Osteoblast (primary cell): ENCODE measurements around the gene B4GALNT1. TPM values are rescaled to one million over a fixed set of nuclear protein-coding genes. Genes with fewer than 3 reads are reported as not detected.
"Not testable (repeated sequence)": the region's sequence is repeated elsewhere in the genome, so short reads cannot be mapped to it uniquely, and the experiment has no call there.

Source experiments
- DNase-seq: peaks from one replicate; pipeline ENCODE4 v3.0.0; 2011; ENCODE audit warnings: low spot score, mixed read lengths; ENCODE audit not compliant: insufficient read length; ENCODE audit errors: missing footprints
- H2AFZ ChIP-seq: 2 replicates; pipeline ENCODE4 v1.6.0; 2011; ENCODE audit warnings: mild to moderate bottlenecking, low read length
- H3K27ac ChIP-seq: 2 replicates; pipeline ENCODE4 v1.5.1; 2011; ENCODE audit warnings: mild to moderate bottlenecking, low read depth, low read length, moderate library complexity
- H3K27me3 ChIP-seq: 2 replicates; pipeline ENCODE4 v1.6.0; 2012; ENCODE audit warnings: mild to moderate bottlenecking, control low read depth, inconsistent platforms, low read length, moderate library complexity; ENCODE audit not compliant: insufficient read depth
- H3K36me3 ChIP-seq: 2 replicates; pipeline ENCODE4 v1.5.1; 2011; ENCODE audit warnings: mild to moderate bottlenecking, low read length, control low read depth, moderate library complexity; ENCODE audit not compliant: insufficient read depth
- H3K4me1 ChIP-seq: 2 replicates; pipeline ENCODE4 v1.5.1; 2011; ENCODE audit warnings: mild to moderate bottlenecking, low read length, control low read depth, moderate library complexity; ENCODE audit not compliant: insufficient read depth
- H3K4me2 ChIP-seq: 2 replicates; pipeline ENCODE4 v1.6.0; 2011; ENCODE audit warnings: mild to moderate bottlenecking, low read length; ENCODE audit not compliant: insufficient read depth
- H3K4me3 ChIP-seq: fragments of 200-600 bp; sonication (generic); 3 replicates; pipeline ENCODE4 v1.5.1; 2012; ENCODE audit warnings: mild to moderate bottlenecking, low read length, inconsistent platforms; ENCODE audit not compliant: insufficient read depth
- H3K79me2 ChIP-seq: 2 replicates; pipeline ENCODE4 v1.6.0; 2012; ENCODE audit warnings: mild to moderate bottlenecking, low read length, control low read depth, inconsistent platforms; ENCODE audit not compliant: insufficient read depth
- H3K9me3 ChIP-seq: 2 replicates; pipeline ENCODE4 v1.5.1; 2011; ENCODE audit warnings: low read depth, low read length, control low read depth
- H4K20me1 ChIP-seq: 2 replicates; pipeline ENCODE4 v1.6.0; 2012; ENCODE audit warnings: mild to moderate bottlenecking, low read length, control low read depth; ENCODE audit not compliant: insufficient read depth
- total RNA-seq: library from RNA; depleted of rRNA; stranded (reverse); fragments of >200 nt; gene quantifications from 2 replicates; pipeline ENCODE4 v1.2.3, GENCODE V29; 2012
- TF ChIP-seq, protein P1 (sequence below): IDR thresholded peaks from 2 replicates; pipeline ENCODE4 v1.5.1; 2011; ENCODE audit warnings: mild to moderate bottlenecking, low read depth, low read length, moderate library complexity; ENCODE audit errors: extremely low read depth

The B4GALNT1 gene
- total RNA-seq, 1 donor = 1.1 TPM

DNA sequence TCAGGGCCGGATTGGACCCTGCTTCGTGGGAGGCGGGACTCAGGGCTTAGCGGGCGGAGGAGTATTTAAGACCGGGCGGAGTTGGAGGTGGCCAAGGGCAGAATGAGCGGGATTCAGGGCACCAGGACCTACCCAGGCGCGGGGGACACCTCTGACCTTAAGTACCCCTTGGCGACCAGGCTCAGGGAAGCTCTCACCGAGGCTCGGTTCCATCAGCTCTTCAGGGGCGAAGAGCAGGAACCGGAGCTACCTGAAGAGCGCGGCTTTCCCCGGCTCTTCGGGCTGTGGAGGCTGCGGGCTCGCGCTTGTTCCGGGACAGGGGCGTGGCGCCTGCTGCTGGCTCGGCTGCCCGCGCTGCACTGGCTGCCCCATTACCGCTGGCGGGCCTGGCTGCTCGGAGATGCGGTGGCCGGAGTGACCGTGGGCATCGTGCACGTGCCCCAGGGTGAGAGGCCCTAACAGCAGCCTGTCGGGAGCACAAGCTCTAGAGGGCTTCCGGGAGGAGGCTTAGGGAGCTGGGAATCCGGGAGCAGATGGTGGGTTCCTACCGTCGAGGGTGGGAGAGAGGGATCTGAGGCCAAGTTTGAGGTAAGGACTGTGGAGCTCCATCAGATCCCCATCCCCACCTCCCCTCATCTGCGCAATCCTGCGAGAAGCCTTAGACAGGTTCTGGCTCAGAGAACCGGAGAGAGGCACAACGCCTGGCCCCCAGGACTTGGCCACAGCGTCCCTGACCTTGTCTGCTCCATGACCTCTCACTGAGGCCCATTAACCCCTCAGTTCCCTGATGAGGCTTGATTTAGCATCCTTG is 13.4 kb downstream of the B4GALNT1 start:
- peaks cover 7% of the 10 kb centered on the region for H3K36me3 ChIP-seq
- peaks cover 42% of the 10 kb centered on the region for H3K27me3 ChIP-seq
- no peak overlapping the region for H2AFZ ChIP-seq
- H3K27ac ChIP-seq = no peak overlapping the region
- H3K79me2 ChIP-seq = no peaks in the 10 kb centered on the region
- TF ChIP-seq, protein P1, sequence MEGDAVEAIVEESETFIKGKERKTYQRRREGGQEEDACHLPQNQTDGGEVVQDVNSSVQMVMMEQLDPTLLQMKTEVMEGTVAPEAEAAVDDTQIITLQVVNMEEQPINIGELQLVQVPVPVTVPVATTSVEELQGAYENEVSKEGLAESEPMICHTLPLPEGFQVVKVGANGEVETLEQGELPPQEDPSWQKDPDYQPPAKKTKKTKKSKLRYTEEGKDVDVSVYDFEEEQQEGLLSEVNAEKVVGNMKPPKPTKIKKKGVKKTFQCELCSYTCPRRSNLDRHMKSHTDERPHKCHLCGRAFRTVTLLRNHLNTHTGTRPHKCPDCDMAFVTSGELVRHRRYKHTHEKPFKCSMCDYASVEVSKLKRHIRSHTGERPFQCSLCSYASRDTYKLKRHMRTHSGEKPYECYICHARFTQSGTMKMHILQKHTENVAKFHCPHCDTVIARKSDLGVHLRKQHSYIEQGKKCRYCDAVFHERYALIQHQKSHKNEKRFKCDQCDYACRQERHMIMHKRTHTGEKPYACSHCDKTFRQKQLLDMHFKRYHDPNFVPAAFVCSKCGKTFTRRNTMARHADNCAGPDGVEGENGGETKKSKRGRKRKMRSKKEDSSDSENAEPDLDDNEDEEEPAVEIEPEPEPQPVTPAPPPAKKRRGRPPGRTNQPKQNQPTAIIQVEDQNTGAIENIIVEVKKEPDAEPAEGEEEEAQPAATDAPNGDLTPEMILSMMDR = no peak
- H4K20me1 ChIP-seq = no peaks in the 10 kb centered on the region
- peak; percentile 63 for DNase-seq
- no peak overlapping the region for H3K4me3 ChIP-seq
- no peak overlapping the region for H3K4me2 ChIP-seq
- peaks cover 15% of the 10 kb centered on the region for H3K4me1 ChIP-seq
- no peaks in the 10 kb centered on the region for H3K9me3 ChIP-seq

DNA sequence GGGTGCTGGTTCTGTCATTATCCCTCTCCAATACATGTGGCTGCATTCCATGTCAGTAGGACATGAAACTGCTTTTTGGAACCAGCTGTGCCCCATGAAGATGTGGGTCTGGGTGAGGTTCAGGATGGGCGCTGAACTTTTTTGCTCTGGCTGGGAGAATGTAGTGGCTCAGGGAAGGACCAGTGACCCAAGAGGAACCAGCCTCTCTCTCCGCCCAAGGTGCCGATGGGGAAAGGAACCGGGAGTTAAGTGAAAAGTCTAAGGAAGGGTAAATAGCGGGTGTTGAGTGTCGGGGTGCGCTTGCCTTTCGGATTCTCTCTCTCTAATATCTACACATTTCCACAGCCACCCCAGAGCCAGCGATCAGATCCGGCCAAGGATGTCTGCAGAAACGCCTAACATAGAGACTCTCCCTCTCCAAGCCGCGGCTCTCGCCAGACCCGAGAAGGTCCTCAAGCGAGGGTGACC is 14.0 kb downstream of the B4GALNT1 start:
- peaks cover 7% of the 10 kb centered on the region for H3K36me3 ChIP-seq
- peaks cover 37% of the 10 kb centered on the region for H3K27me3 ChIP-seq
- no peaks in the 10 kb centered on the region for H3K9me3 ChIP-seq
- H4K20me1 ChIP-seq = no peaks in the 10 kb centered on the region
- H3K79me2 ChIP-seq = no peaks in the 10 kb centered on the region
- H3K4me1 ChIP-seq = peaks cover 15% of the 10 kb centered on the region
- H2AFZ ChIP-seq = no peak overlapping the region
- DNase-seq = peak; percentile 71
- no peak overlapping the region for H3K4me2 ChIP-seq
- H3K4me3 ChIP-seq = no peak overlapping the region
- no peak overlapping the region for H3K27ac ChIP-seq
- TF ChIP-seq, protein P1 = no peak

DNA sequence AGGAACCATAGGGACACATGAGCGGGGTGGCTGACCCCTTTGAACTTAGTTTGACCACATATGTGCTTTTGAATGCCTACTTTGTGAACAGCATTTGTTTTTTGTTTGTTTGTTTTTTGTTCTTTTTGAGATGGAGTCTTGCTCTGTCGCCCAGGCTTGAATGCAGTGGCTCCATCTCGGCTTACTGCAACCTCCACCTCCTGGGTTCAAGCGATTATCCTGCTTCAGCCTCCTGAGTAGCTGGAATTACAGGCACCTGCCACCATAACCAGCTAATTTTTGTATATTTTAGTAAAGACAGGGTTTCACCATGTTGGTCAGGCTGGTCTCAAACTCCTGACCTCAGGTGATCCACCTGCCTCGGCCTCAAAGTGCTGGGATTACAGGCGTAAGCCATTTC is 14.6 kb downstream of the B4GALNT1 start:
- not testable (repeated sequence) for H3K9me3 ChIP-seq, DNase-seq, H3K36me3 ChIP-seq, H4K20me1 ChIP-seq, H3K27ac ChIP-seq, H2AFZ ChIP-seq, H3K79me2 ChIP-seq, H3K4me3 ChIP-seq, H3K4me2 ChIP-seq
- Histone ChIP-seq H3K27me3 (peaks cover 33% of the 10 kb centered on the region), H3K4me1 (peaks cover 15% of the 10 kb centered on the region)

DNA sequence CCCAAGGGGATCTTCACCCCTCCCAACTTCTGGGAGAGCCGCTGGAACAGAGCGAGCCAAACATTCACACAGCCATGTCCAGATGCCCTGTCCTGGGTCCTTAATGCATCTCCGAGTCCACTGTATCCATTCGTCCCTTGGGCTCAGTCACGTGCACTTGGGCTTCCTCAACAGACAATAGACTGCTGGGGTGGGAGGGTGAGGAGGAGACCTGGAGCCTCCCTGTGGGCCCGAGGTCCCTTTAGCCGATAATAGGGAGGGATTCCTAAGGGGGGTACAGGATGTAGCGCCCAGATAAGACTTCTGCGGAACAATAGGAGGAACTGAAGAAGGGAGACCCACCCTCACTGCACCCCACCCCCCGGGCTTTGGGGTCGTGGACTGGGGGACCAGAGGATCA is 15.1 kb downstream of the B4GALNT1 start:
- H3K4me1 ChIP-seq = peaks cover 15% of the 10 kb centered on the region
- no peaks in the 10 kb centered on the region for H3K79me2 ChIP-seq
- no peak overlapping the region for H3K27ac ChIP-seq
- peaks cover 33% of the 10 kb centered on the region for H3K27me3 ChIP-seq
- H3K9me3 ChIP-seq = no peaks in the 10 kb centered on the region
- no peak overlapping the region for H3K4me2 ChIP-seq
- H3K36me3 ChIP-seq = peaks cover 7% of the 10 kb centered on the region
- no peak overlapping the region for H2AFZ ChIP-seq
- H3K4me3 ChIP-seq = no peak overlapping the region
- TF ChIP-seq, protein P1 = no peak
- peak; percentile 57 for DNase-seq
- H4K20me1 ChIP-seq = no peaks in the 10 kb centered on the region
